Prostate gland (tissue), 2 donors: ENCODE data around the gene FAM222A.

Experiments
- POLR2A ChIP-seq: fragments of 450-650 bp; IDR thresholded peaks from one replicate; pipeline ENCODE4 v1.6.1; 2016; ENCODE audit warnings: antibody characterized with exemption, mild to moderate bottlenecking
- TF ChIP-seq, protein P1 (sequence below), 4 experiments: fragments of 200-600 bp in 2 of 4; fragments of 450-650 bp in 2 of 4; sonication (generic) in 2 of 4; IDR thresholded peaks; 1 replicate in 3 of 4; 2 replicates in 1 of 4; pipeline ENCODE4 v1.5.1; 2016 to 2019; ENCODE audit warnings: antibody characterized with exemption in 4 of 4, mild to moderate bottlenecking in 2 of 4, moderate library complexity in 2 of 4

DNA sequence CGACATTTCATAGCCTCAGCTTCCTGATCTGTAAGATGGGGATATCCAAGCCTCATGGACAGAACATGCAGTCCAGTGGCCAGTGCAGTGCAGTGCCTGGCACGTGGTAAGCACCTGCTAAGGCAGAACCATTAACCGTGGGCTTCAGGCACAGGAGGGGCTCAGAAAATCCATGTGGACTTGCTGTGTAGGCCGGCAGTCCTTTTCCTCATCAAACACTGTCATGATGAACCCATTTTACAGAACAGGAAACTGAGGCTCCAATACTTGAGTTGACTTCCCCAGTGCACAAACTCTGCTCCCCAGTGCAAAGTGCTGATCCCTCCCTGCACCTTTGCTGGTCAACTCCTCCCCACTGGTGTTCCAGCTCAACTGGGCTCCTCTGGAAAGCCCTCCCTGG lies 101.6 kb downstream of the FAM222A start:
- TF ChIP-seq, protein P1, sequence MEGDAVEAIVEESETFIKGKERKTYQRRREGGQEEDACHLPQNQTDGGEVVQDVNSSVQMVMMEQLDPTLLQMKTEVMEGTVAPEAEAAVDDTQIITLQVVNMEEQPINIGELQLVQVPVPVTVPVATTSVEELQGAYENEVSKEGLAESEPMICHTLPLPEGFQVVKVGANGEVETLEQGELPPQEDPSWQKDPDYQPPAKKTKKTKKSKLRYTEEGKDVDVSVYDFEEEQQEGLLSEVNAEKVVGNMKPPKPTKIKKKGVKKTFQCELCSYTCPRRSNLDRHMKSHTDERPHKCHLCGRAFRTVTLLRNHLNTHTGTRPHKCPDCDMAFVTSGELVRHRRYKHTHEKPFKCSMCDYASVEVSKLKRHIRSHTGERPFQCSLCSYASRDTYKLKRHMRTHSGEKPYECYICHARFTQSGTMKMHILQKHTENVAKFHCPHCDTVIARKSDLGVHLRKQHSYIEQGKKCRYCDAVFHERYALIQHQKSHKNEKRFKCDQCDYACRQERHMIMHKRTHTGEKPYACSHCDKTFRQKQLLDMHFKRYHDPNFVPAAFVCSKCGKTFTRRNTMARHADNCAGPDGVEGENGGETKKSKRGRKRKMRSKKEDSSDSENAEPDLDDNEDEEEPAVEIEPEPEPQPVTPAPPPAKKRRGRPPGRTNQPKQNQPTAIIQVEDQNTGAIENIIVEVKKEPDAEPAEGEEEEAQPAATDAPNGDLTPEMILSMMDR (IDR thresholded peaks at IDR 0.05) = no peak
- no peak for TF ChIP-seq POLR2A
